GM18526 (cell line): ENCODE data around the gene CACNA1C.

Experiments used
- POLR2A ChIP-seq: IDR thresholded peaks from 3 replicates; pipeline ENCODE4 v1.6.1; 2011; ENCODE audit not compliant: insufficient read length; ENCODE audit errors: extremely low read depth

The CACNA1C gene

GRCh38 chr12:2413999-2414792, 361.4 kb downstream of the CACNA1C start:
- no peak for TF ChIP-seq POLR2A

DNA sequence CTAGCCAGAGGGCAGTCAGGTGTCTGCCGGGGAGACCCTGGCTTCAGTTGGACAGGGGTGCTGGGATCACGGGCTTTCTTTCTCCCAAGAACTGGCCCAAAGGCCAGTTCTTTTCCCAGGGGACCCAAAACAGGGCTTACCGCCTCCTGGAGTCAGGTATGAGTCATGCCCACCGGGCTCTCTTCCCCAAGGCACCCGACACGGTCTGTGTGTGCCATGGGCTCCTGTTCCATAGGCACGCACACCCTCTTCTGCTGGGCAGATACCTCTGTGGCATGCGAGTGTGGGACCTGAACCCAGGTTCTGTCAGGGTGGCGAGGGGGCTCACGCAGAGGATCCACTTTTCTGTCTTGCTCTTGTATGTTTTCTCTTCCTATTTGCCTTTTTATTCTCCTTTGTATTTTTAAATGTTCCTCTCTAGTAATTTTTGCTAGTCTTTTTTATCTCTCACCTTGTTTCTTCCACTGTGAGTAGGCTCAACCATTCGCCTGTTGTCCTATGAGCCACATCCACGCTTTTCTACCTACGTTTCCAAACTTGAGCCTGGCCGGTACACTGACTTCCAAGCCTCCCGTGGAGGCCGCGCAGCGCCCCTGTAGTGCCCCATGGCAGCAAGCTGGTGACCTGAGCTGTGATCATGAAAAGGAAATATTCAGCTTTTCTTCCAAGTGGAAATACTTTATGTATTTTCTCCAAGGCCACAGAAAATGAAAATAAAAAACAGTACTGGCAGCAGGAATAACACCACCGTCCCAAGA, 362.2 kb downstream of the CACNA1C start:
- TF ChIP-seq POLR2A, result no peak

GRCh38 chr12:2415568-2415944, 362.8 kb downstream of the CACNA1C start:
- TF ChIP-seq POLR2A, result no peak

DNA sequence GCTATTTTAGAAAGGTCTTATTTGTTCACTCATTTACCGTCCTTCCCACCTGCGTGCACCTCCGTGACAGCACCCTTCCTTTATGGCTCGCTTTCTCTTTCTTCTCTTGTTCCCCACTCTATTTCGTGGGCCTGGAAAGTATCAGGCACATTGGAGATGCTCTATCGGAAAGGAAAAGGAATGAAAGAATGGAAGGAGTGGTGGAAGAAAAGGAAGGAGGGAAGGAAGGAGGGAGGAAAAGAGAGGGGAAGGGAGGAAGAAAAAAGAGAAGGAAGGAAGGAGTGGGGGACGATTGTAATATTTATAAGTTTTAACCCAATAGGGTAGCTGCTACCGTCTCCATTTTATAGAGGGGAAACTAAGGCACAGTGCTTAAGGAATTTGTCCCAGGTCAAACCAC, 363.4 kb downstream of the CACNA1C start:
- no peak for TF ChIP-seq POLR2A

DNA sequence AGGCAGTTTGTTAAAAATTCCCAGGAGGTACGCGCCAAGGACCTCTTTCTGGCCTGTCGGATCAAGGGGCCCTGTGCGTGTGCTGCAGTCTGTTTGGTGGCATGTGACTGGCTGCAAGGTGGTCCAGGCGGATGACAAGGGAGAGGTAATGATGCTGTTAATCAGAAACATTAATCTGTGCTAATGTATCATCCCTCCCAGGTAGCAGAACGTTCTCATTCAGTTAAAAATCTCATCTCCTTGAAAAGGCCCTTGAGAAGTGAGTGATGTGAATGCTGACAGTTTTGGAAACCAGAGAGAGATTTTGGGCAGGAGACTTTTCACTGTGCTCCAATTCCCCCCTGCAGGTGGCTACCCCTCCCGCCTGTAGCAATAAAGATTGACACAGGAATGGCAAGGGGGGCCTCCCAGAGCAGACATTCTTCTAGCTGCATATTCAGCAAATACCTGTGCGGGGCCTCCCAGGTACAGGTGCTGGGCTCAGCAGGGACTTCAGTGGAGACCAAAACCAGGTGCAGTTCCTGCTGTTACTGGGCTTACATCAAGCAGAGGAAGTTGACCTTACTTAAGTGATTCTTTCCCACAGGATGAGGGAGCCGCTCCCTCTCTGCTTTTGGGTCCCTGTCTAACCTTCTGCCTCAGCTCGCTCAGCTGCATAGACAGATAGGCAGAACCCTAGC, 364.8 kb downstream of the CACNA1C start:
- TF ChIP-seq POLR2A, result no peak

DNA sequence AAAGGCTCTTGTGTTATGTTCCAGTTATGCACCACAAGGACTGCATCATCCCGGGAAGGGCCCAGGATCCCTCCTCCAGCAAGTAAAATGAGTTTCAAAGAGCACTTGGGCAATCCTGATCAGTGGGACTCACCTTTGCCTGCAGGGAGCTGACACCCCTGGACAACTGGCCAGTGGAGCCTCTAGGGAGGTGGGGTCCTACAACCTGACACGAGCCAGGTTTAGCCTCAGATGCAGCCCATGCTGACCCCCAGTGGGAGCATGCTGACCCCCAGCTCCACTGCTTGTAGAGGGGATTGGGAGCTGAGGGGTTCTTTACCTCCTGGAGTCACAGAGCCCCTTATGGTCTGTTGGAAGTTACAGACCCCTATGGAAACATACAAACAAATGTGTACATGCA, 365.8 kb downstream of the CACNA1C start:
- TF ChIP-seq POLR2A, result no peak

DNA sequence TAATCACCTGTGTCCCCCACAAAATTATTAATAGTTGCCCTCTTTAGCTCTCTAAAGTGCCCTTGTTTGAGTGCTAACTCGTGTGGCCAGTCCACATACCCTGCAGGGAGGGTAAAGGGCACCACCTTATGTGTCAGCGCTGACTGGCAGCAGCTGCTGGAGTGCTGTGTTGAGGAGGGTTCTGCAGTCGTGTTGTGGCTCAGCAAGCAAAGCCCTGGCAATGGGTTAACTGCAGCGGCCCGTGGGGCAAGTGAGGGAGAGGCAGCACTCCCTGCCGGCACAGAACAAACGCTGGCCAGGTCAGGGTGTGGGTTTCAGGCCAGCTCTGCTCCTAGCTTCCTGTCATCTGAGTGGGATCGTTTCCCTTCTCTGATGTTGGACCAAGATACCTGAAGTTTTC, 369.8 kb downstream of the CACNA1C start:
- TF ChIP-seq POLR2A, result no peak

DNA sequence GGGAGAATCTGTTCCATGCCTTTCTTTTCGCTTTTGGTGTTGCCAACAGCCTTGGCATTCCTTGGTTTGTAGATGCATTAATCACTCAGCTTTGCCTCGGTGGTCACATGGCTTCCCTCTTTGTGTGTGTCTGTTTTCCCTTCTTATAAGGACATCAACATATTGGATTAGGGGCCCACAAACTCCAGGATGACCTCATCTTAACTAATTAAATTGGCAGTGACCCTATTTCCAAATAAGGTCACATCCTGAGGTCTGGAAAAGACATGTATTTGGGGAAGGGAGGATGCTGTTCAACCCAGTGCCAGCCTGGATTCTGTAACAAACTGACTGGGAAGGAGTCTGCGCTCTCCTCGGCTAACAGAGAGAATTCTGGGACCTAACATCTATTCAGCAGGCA, 376.2 kb downstream of the CACNA1C start:
- no peak for TF ChIP-seq POLR2A

DNA sequence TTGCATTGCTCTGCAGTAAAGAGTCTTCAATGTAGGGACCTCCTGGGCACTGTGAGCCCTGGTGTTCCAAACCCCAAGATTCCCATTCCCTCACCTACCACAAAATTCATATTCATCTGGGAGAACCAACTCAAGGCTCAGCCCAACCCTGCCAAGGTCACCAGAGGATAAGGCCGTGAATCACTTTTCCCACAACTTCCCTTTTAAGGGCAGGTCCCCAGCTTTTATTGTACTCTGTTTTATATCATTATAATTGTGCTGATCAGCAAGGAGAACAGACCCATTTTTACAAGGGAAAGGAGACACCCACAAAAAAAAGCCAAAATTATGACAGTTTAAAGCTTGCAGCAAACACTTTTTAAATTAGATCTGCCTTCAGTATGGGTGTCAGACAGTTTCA, 379.0 kb downstream of the CACNA1C start:
- TF ChIP-seq POLR2A, result no peak

DNA sequence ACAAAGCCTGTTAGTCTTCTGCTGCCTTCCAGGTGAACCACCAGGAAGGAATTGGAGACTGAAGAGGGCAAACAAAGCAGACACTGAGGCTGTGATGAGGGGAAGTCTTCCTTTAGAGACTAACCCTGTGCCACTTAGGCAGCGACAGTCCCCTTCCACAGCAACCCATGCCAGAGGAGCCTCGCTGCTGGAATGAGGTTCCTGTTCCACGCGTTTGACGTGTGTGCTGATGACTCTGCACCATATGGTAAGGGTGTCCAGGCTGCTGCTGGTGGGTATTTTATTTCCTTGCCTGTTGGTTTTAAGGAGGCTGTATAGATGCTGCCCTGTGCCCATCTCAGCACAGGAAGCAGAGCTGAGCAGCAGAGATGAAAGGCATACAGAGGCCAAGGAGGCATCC, 380.1 kb downstream of the CACNA1C start:
- no peak for TF ChIP-seq POLR2A

DNA sequence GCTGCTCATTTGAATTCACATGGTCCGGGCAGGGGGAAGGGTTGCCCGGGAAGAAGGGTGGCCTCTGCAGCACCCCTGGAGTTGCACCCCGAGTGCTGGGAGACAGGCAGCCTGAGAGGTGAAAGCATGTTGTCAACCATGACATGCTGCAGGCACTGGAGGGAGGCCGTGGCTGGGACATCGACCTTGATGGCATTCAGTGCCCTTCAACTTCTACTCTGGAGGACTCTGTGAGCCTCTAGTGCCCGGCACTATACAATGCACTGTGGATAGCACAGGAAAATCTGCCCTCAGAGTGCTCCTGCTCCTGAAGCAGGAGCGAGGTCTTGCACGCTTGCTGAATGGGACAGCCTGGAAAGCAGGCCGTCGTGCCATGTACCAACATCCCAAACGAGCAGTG, 382.7 kb downstream of the CACNA1C start:
- TF ChIP-seq POLR2A, result no peak

- no peak for TF ChIP-seq POLR2A
These were observed 386.7 kb downstream of the CACNA1C start for GRCh38 chr12:2439332-2440100.

DNA sequence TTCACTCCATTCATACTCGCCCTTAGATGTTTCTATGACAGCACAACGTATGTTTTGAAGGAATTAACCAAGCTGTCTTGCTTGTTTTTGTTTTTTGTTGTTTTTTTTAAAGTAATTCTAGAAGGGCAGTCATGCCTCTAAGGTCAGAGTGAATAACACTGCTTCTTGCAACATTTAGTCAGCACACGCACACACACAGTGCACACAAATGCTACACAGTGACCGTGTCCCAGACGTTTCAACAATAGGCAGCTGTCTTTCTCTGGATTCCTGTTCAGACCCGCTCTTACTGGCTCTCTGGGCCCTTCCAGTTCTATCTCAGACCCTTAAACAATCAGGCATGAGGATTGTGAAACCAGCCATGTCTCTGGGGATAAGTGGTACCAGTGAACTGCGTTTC, 391.0 kb downstream of the CACNA1C start:
- no peak for TF ChIP-seq POLR2A

DNA sequence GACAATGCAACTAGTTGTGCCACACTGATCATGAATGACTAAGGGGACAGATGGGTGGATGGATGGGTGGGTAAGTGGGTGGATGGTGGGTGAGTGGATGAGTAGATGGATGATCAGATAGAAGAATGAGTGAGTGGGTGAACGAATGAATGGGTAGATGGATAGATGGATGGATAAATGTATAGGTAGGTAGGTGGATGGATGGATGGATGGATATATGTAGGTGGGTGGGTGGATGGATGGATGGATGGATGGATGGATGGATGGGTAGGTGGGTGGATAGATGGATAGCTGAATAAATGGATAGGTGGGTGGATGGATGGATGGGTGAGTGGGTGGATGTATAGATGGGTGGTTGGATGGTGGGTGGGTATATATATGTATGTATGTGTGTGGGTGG, 393.2 kb downstream of the CACNA1C start:
- no peak for TF ChIP-seq POLR2A

DNA sequence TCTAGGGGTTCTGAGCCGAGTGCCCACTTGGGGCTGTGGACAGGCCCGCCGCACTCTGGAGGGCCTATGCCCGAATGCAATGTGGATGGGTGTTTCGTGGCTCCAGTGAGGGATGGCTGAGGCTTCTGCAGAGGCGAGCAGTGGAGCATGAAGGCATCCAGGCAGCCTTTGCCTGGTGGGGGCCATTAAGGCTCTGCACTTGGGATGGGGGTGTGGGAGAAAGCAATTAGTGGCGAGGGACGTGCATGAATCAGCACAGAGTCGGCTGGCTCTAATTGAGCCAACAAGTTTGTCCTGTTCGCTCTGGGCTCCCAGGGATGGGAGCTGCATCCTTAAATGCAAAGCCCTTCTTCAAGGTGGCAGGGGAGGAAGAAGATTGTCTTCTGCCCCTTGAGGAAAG, 395.1 kb downstream of the CACNA1C start:
- TF ChIP-seq POLR2A, result no peak
